HG03354 (cell line): Measurements from ENCODE around the gene CFAP99.
A peak's percentile ranks its signal among the peaks of the same experiment; 100 is the strongest.
"Not testable (repeated sequence)": the region's sequence is repeated elsewhere in the genome, so short reads cannot be mapped to it uniquely, and the experiment has no call there.

Experiments
- ATAC-seq: cut with Tn5 transposase; IDR thresholded peaks from one replicate; pipeline ENCODE4 v1.9.1; 2021; ENCODE audit warnings: mild to moderate bottlenecking; ENCODE audit not compliant: unreplicated experiment, poor library complexity, severe bottlenecking

The CFAP99 gene

GRCh38 chr4:2459589-2460349, 41.0 kb downstream of the CFAP99 start:
- ATAC-seq, result no peak

- no peak for ATAC-seq
These were observed 42.6 kb downstream of the CFAP99 start for GRCh38 chr4:2461246-2461960.

- peak; percentile 85 for ATAC-seq
These were observed 43.6 kb downstream of the CFAP99 start for GRCh38 chr4:2462218-2462991.

- ATAC-seq, result no peak
These were observed 44.4 kb downstream of the CFAP99 start for GRCh38 chr4:2462992-2463762.

GRCh38 chr4:2465032-2465431, 46.3 kb downstream of the CFAP99 start:
- ATAC-seq, result no peak

- not testable (repeated sequence) for ATAC-seq
These were observed 46.8 kb downstream of the CFAP99 start for GRCh38 chr4:2465544-2465943.

- ATAC-seq, result peak; percentile 81
These were observed 49.9 kb downstream of the CFAP99 start, which contains the start of gene RNF4 for GRCh38 chr4:2468456-2469191. Gene RNF4 (plus strand): TSS chr4:2469106. CDS start chr4:2490494, 21,388 bp downstream.

GRCh38 chr4:2469192-2469984, 50.6 kb downstream of the CFAP99 start:
- ATAC-seq, result peak; percentile 60

GRCh38 chr4:2470791-2471190, 52.0 kb downstream of the CFAP99 start:
- no peak for ATAC-seq

GRCh38 chr4:2472187-2472586, 53.4 kb downstream of the CFAP99 start:
- ATAC-seq, result no peak

GRCh38 chr4:2478229-2478628, 59.5 kb downstream of the CFAP99 start:
- ATAC-seq, result no peak

- no peak for ATAC-seq
These were observed 61.9 kb downstream of the CFAP99 start for GRCh38 chr4:2480649-2481048.

GRCh38 chr4:2482192-2482591, 63.4 kb downstream of the CFAP99 start:
- ATAC-seq, result no peak

- ATAC-seq, result peak; percentile 60
These were observed 63.9 kb downstream of the CFAP99 start for GRCh38 chr4:2482693-2483092.

GRCh38 chr4:2483237-2483636, 64.5 kb downstream of the CFAP99 start:
- no peak for ATAC-seq

GRCh38 chr4:2484185-2484584, 65.4 kb downstream of the CFAP99 start:
- no peak for ATAC-seq

GRCh38 chr4:2484993-2485392, 66.2 kb downstream of the CFAP99 start:
- peak; percentile 81 for ATAC-seq

GRCh38 chr4:2485956-2486355, 67.2 kb downstream of the CFAP99 start:
- no peak for ATAC-seq
